ENCODE data around the gene SCFD2.

GRCh38 chr4:53281438-53281837 lies 84.4 kb downstream of the SCFD2 start:
- TF ChIP-seq CTCF (IDR thresholded peaks at IDR 0.05; ENCODE audit: low read depth, low read length) = no peak
- no peak for TF ChIP-seq EZH2phosphoT487 (IDR thresholded peaks at IDR 0.05; ENCODE audit: low read depth)
